Erythroblast (primary cell): ENCODE results near the gene LRMDA.

Experiments used
- GATA1 ChIP-seq: IDR thresholded peaks from 2 replicates; pipeline ENCODE4 v1.6.1; 2011; ENCODE audit warnings: low read depth, mild to moderate bottlenecking, control low read depth, low read length, moderate library complexity
- POLR2A ChIP-seq: IDR thresholded peaks from 2 replicates; pipeline ENCODE4 v1.6.1; 2011; ENCODE audit warnings: mild to moderate bottlenecking, low read length

DNA sequence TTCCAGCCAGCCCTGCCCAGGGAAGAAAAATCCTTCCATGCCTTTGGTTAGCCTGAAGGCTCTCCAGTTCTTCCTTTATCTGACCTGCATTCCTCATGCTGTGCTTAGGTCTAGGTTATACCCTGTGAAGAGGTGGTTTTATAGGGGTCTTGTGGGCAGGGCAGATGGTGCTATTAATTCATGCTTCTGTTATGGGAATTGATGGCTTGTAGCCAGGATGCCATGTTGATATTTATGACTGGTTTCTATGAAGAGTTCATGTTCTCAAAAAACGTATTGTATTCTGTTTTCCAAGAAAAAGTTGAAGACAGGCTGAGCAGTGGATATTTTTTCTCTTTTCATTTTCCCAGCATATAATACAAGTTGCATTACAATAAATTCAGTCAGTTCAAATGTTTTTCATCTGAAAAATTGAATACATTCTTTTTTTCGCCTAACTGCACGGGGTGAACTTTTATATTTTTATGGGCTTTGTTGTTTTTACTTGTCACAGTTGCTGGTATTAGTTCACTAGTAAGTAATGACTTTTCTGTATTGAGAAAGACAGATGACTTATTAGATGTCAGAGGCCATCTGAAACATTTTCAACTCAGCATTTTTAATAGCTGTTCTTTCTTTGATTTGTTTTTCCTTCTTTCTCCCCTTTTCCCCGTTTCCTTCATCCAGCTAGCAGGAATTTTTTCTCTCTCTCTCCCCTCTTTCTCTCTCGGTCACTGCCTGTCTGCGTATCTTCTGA, 322.8 kb downstream of the LRMDA start:
- TF ChIP-seq POLR2A, result no peak
- TF ChIP-seq GATA1, result no peak
